CD4-positive, alpha-beta T cell treated with Interleukin-15 for 1 hour (primary cell): ENCODE measurements around the gene HNF4A.

Experiments used
- DNase-seq: peaks from one replicate; pipeline ENCODE4 v3.0.0-alpha.2; 2020

HNF4A gene

DNA sequence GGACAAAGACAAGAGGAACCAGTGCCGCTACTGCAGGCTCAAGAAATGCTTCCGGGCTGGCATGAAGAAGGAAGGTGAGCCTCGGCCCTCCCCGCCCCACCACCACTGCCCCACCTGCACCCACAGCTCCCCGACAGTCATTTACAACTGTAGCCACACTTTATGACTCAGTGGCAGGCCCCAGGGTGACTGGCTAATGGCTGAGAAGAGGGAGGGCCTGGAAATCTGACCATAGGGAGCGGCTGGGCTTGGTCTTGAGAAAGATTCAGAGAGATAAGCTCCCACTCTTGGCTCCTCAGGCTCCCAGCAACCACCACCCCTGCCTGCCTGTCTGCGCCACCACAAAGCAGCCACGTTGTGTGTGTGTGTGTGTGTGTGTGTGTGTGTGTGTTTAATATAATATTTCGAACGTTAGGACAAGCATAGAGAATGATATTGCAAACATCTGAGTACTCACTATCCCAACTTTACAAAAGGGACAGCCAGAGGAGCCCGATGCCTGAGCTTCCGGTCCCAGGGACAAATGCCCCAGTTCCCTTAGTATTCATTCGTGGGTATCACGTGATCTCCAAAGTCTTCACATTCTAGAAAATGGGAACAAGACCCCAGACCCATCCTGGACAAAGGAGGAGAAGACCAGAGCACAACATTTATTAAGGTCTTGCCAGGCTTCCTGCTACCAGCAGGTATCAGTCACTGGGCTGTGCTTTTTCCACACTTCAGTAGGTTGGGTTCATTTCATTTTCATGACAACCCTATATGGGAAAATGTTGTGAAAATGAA is 52.1 kb downstream of the HNF4A start:
- DNase-seq, result no peak

DNA sequence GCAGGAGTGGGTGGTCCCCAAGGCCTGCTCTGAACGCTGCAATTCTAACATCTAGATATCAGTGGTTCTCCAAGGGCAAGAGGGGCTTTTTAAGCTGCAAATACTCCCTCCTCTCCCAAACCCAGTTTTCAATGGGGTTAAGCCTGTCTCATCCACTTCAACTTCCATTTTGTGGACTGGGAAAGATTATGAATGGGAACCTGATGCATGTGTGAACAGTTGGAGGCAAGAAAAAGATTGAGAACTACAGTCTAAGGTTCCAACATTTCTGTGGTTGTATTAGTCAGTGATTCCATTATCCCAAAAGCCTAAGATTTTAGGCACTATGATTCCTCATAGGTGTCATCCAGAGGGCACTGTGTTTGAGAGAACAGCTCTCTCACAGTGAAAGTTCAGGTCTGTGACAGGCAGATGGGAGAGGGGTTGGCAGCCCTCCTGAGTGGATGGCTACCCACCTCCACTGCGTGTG is 53.7 kb downstream of the HNF4A start:
- no peak for DNase-seq

DNA sequence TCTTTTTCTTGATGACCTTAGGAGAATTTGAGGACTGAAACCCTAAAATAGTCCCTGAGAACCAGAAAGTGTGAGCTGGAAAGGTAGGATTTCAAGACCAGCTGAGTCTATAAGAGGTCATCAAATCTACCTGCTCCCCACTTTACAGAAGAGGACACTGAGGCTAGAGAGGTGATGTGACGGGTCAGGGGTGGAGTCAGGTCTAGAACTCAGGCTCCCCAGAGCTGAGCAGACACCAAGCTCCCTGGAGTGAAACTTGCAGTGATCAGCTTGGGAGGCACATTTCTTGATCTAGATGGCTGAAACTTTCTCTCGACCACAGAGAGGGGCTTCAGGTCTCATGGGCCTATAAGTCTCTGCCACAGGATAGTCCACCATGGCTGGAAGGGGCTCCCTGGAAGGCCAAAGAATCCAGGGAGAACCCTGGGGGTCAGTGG is 55.1 kb downstream of the HNF4A start:
- DNase-seq, result no peak

DNA sequence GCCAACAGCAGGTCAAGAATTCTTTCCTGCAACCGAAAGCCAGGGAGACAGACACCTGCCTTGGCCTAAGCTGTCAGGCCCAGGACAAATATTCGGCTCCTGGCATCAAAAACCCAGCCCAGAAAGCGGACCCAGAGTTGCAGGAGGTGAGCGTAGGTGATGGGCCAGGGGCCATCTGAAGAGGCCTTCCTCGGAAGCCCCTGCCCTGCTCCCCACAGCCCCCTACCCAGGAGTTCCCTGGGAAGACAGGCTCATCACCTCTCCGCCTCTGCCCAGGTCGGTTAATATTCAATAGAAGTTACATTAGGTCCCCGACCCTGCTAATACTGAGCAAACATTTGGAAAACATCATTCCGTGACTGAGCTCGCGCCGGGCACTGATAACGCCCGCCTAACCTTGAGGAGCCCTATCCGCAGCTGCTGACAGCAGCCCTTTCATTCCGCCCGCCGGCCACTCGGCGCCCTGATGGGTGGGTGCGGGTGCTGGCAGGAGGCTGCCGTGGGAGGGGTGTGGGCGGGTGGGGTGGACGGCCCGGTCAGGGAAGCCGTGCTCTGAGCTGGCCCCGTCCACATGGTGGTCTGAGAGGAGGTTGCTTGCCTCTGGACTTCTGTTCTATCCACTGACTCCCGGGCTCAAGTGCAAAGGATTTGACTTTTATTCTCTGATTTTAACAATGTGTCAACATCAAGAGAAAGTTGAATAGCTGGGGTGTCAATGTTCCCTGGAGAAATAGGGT is 55.7 kb downstream of the HNF4A start:
- no peak for DNase-seq

DNA sequence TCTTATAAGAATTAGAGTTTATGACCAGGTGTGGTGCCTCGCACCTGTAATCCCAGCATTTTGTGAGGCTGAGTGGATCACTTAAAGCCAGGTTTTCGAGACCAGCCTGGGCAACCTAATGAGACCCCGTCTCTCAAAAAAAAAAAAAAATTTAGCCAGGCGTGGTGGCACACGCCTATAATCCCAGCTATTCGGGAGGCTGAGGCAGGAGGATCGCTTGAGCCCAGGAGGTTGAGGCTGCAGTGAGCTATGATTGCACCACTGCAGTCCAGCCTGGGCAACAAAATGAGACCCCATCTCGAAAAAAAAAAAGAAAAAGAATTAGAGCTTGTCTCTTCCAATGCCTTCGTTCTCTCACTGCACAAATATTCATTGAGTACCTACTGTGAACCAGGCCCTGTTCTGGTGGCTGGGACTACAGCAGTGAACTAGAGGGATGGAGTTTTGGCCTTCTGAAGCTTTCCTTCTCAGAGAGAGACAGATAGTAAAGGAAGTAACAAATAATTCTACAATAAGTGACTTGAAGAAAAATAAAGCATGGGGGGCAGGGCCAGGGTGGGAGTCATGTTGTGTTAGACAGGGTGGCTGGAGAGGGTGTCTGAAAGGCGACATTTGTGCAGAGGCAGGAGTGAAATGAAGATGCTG is 56.4 kb downstream of the HNF4A start:
- DNase-seq, result no peak

DNA sequence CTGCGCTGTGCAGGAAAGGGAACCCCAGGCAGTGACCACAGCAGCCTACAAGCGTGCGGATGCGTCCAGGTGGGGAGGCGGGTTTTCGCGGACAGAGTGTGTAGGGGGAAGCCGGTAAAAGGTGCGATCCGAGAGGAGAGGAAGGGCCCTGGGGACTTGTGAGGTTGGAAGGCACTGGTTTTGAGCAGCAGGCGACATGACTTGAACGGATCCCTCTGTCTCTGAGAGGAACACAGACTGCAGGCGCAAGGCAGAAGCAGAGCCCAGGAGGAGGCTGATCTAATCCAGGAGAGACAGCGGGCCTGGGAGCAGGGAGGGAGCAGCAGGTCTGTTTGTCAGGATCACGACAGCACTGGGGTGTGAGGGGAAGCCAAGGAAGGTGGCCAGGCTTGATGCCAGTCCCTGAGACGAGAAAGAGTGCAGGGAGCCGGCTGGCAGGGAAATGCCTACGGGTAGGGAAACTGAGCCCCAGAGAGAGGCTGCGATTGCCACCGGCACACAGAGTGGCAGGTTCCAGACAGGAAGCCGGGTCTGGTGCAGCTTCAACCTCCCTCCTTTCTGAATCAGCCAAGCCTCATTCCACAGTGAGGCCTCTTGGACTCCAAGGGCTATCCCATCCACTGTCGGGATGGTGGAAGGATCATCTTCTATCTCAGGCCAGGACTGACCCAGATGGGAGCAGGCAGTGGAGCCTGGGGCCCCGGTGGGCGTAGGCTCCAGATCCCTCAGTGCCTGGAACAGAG is 57.1 kb downstream of the HNF4A start:
- no peak for DNase-seq

DNA sequence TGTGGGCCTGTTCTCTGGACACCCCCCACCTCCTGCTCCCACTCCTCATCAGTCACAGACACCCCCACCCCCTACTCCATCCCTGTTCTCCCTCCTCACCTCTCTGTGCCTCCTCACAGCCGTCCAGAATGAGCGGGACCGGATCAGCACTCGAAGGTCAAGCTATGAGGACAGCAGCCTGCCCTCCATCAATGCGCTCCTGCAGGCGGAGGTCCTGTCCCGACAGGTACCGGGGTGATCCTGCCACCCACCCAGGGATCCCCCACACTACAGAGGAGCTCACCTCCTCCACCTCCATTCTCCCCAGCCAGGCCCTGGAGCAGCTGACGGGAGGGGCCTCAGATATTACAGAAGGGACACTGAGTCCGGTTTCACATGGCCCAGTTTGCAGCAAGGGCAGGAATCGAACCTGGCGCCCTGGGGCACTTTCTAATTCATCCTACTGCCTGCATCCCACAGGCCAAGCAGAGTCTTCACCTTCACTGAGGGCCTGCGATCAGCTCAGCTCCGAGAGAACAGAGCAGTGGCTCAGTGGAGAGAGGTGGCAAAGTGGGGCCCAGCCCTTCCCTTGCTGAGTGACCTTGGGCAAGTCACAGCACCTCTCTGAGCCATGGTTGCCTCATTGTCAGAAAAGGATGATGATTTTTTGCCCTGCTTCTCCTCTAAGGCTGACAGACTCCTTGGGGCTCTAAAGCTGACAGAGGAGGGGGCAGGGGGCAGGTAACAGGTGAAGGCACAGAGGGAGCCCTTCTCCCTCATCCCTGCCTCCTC is 58.3 kb downstream of the HNF4A start:
- no peak for DNase-seq

DNA sequence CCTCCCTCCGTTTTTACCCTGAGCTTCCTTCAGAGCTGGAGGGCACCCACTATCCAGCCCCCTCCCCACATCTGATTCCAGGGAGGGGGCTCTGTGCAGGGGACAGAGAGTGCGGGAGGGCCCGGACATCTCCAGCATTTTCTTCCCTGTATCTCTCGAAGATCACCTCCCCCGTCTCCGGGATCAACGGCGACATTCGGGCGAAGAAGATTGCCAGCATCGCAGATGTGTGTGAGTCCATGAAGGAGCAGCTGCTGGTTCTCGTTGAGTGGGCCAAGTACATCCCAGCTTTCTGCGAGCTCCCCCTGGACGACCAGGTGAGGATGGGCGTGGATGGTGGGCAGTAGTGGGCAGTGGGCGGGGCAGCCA is 58.8 kb downstream of the HNF4A start:
- DNase-seq, result no peak

DNA sequence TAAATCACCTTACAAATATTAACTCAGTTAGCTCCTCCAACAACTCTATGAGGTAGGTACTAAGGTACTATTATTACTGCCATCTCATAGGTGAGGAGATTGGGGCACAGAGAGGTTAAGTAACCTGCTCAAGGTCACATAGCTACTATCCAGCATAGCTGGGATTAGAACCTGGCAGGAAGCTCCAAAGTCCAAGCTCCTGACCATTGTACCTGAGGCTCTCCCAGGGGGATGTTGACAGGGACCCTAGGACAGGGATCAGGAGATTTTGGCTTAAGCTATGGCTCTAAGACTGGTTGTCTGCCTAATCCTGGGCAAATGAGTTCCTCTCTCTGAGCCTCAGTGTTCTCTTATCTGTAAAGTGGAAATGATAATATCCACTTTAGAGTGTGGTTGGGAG is 59.3 kb downstream of the HNF4A start:
- no peak for DNase-seq

DNA sequence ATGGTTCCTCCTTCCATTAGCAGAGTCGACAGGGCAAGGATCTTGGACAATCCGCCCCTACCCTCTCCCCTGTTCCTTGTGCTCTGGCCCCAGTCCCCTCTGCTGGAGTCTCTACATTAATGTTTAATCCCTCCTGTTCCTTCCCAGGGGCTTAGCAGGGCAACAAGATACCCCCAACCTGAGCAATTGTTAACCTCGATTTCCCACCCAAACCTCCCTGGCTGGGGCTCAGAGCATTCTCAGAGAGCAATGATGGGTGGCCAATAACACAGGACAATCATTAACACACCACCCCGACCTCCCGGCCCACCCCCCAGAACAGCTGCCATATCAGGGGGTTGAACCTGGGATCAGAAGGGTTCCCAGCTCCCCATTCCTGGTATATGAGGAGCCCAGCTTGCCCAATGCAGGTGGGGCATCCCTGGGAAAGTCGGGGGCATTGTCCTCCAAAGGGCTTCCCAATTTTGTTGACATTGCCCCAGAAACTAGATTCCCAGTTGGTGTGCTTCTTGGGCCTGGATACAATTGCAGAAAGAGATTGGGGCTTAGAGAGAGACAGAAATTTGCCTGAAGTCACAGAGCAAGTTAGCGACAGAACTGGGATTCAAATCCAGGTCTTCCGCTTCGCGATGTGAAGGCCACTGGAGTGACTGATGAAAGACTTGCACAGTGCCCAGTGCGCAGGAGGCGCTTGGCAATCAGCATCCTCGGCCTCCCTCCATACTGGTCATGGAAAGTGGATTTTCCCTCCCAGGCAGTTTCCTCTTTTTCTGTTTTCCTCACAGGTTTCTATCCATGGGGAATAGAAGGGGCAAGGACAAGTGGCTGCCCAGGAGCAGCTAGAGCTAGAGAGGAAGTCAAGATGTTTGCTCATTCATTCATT is 60.6 kb downstream of the HNF4A start:
- DNase-seq, result no peak

DNA sequence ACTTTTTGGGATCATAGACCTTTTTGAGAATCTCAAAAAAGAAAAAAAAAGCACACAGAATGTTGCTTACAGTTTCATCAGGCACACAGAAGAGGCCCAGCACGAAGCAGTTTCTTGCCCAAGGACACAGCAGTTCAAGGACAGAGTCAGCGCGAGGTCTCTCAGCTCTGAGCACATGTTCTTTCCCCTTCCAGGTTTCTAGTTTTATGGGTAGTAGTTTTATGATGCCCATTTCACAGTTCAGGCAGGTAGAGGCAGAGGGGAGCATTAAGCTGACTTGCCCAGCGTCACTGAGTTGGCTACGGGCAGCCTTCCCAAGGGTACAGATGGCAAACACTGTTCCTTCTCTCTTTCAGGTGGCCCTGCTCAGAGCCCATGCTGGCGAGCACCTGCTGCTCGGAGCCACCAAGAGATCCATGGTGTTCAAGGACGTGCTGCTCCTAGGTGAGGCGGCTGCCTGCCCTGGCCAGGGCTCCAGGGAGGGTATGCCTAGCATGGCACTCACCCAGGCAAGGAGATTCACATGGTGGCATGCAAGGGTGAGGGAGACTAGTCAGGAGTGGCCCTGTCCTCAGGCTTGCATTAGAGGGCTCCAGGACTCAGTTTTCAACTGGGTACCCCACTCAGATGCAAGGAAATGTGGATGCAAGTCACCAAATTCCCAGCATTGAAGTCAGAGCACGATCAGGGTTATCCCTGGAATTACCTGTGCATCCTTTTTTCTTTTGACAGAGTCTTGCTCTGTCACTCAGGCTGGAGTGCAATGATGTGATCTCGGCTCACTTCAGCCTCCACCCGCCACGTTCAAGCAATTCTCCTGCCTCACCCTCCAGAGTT is 62.8 kb downstream of the HNF4A start:
- no peak for DNase-seq

DNA sequence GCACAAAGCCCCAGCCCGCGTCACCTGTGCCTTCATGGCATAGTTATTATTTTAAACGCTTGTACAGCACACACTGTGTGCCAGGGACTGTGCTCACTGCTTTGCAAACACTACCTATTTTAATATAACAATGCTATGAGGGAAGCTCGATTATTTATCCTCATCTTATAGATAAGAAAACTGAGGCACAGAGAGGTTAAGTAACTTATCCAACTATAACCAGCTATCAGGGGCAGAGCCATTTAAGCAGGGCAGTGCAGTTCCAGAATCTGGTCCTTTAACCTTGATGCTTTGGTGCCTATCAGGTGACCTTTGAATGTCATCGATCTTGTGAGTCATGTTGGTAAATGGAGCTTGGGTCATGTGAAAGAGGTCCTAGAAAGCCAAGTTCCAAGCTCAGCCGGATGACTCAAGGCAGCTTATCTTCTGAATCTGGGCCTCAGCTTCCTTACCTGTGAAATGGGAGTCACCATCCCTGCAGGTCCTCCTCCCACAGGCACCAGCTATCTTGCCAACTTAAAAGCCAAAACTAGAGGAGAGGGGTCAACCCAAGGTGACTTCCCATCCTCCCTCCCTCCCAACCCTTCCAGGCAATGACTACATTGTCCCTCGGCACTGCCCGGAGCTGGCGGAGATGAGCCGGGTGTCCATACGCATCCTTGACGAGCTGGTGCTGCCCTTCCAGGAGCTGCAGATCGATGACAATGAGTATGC is 63.8 kb downstream of the HNF4A start:
- no peak for DNase-seq

DNA sequence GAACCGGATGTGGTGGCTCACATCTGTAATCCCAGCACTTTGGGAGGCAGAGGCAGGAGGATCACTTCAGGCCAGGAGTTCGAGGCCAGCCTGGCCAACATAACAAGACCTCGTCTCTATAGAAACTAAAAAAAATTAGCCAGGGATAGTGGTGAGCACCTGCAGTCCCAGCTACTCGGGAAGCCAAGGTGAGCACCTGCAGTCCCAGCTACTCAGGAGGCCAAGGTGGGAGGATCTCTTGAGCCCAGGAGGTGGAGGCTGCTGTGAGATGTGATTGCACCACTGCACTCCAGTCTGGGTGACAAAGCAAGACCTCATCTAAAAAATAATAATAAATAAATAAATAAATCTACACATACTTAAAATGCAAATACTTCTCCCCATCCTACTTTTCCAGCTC is 65.0 kb downstream of the HNF4A start:
- no peak for DNase-seq

DNA sequence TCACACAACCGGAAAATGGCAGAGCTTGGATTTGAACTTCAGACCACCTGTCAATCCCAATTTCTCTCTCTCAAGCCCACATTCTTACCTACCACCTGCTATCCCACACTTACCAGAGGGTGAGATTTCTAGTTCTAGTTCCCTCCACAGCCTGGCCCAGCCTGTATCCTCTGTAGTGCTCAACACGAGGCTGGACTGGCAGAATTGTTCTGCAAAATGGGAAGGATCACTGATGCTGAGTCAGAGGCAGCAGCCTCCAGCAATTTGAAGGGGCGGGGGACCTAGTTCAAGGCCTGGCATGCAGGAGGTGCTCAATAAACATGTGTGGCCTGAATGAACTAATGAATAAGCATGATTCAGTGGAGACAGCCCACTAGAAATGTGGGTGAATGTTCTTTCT is 66.6 kb downstream of the HNF4A start:
- no peak for DNase-seq

DNA sequence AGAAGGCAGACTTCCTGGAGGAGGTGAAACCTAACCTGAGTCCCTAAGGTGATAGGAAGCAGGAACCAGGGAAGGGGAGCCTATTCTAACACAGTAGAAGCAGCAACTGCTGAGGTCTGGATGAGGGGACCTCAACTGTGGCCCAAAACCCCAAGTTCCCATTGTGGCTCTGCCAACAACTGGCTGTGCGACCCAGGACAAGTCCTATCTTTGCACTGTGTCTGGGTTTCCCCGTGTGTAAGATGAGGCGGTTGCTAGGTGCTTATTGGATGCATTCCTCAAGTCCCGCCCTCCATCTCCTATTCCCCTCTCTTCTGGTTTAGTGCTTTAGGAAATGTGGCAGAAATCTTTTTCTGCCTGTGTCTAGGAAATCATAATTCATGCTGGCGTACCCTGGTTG is 68.0 kb downstream of the HNF4A start:
- no peak for DNase-seq

DNA sequence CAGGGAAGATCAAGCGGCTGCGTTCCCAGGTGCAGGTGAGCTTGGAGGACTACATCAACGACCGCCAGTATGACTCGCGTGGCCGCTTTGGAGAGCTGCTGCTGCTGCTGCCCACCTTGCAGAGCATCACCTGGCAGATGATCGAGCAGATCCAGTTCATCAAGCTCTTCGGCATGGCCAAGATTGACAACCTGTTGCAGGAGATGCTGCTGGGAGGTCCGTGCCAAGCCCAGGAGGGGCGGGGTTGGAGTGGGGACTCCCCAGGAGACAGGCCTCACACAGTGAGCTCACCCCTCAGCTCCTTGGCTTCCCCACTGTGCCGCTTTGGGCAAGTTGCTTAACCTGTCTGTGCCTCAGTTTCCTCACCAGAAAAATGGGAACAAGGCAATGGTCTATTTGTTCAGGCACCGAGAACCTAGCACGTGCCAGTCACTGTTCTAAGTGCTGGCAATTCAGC is 68.6 kb downstream of the HNF4A start:
- DNase-seq, result no peak

DNA sequence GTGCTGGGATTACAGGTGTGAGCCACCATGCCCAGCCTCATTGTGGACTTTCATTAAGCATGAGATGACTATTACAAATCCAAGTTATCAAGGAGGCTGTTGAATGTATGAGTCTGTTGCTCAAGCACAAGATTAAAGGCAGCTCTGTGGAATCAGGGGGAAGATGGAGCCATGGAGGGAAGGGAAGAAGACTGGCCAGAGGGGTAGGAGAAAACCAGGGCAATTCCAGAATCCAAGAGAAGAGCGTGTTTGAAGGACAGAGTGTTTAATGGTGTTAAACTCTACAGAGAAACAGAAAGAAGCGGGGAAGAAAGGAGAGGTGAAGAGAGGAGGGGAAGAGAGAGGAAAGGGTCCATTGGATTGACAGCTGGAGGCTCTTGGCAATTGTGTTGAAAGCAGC is 70.4 kb downstream of the HNF4A start:
- no peak for DNase-seq

DNA sequence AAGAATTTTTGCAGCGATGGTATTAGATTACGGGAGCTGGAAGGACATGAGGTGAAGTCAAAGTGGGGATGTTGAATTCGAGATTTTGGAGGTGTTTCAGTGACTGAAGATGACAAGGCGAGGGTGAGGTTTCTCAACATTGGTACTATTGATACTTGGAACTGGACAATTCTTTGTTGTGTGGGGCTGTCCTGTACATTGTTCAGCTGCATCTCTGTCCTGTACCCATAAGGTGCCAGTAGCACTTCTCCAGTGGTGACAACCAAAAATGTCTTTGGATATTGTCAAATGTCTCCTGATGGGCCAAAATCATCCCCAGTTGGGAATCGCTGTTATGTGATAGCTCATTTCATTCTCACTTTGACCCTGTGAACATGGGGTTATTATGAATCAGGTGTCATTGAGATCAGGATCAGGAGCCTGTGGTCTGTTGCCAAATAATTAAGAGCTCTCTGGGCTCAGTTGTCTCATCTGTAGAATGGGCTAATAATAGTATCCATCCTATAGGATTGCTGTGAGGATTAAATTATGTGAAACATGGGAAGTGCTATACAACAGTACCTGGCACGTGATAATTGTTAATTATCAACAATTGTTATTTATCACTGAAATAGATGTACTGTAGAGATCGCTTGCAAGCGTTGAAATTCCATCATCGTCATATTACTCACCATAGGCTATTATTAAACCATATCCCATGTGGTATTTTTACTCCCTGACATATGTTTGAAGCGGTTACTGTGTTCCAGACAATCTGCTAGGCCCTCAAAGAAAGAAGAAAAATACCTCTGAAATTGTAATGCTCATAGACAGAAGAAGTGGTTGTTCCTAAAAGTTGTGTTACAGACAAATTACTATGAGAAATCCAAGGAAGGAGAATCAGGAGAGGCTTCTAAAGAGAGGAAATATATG is 71.6 kb downstream of the HNF4A start:
- no peak for DNase-seq

DNA sequence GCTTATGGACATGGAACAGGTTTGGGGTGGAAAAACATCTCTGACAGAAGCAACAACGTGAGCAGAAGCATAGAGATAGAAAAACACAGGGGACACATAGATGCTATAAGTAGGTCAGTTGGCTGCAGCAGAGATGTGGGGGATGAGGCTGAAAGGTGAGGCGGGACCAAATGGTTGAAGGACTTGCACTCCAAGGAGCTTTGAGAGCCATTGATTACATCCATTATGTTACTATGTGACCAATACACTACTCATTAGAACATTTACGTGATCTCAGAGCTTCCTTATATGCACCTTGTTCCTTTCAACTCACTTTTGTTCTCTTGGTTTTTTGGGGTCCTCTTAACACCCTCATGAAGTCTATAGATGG is 72.3 kb downstream of the HNF4A start:
- no peak for DNase-seq
